Measurements from ENCODE around the gene FOXRED1. TPM values are rescaled to one million over a fixed set of nuclear protein-coding genes. Genes with fewer than 3 reads are reported as not detected.

The FOXRED1 gene
- total RNA-seq, 1 experiment from 2014 or later, result 67.5 TPM

- H2BK20ac ChIP-seq (ENCODE audit: low read depth, low read length, poor library complexity, severe bottlenecking), result no peak overlapping the region
- no peak overlapping the region for H4K91ac ChIP-seq (ENCODE audit: insufficient read length, low read depth, low read length)
- no peak overlapping the region for H2AFZ ChIP-seq (ENCODE audit: low read length)
- H3K23me2 ChIP-seq (ENCODE audit: insufficient read length, low read depth, low read length, poor library complexity, severe bottlenecking), result no peaks in the 10 kb centered on the region
- H2BK5ac ChIP-seq (ENCODE audit: insufficient read length, low read length), result no peak overlapping the region
- H3K4me2 ChIP-seq (ENCODE audit: insufficient read depth, insufficient read length, low read length), result no peak overlapping the region
- H3K18ac ChIP-seq (ENCODE audit: insufficient read length, low read depth, low read length), result no peak overlapping the region
- H3K9ac ChIP-seq (ENCODE audit: extremely low read depth, insufficient read length, low read length), result no peak overlapping the region
- H3K79me1 ChIP-seq (ENCODE audit: insufficient read depth, low read depth, low read length, poor library complexity, severe bottlenecking), result peaks cover 6% of the 10 kb centered on the region
- H3K27ac Mint-ChIP-seq, result no peak overlapping the region
- H3K9me3 ChIP-seq (ENCODE audit: control insufficient read depth, low read depth, low read length), result no peaks in the 10 kb centered on the region
- no peak overlapping the region for H3K27ac ChIP-seq (ENCODE audit: insufficient read length, low read depth, low read length)
- H4K5ac ChIP-seq (ENCODE audit: insufficient read length, low read depth, low read length), result no peak overlapping the region
- H3K56ac ChIP-seq (ENCODE audit: insufficient read length, low read depth, low read length), result no peak overlapping the region
- TF ChIP-seq CTCF (conservative IDR thresholded peaks at IDR 0.05), result no peak
- no peaks in the 10 kb centered on the region for H3K4me1 ChIP-seq (ENCODE audit: insufficient read depth, low read length)
- no peak overlapping the region for H4K8ac ChIP-seq (replicated peaks; ENCODE audit: insufficient read length, low read depth, low read length)
- H3K27me3 Mint-ChIP-seq (ENCODE audit: low read depth), result no peaks in the 10 kb centered on the region
- no peak overlapping the region for H3K4ac ChIP-seq (ENCODE audit: low read depth, low read length)
- no peak overlapping the region for H3T11ph ChIP-seq (ENCODE audit: low read length)
- no peaks in the 10 kb centered on the region for H3K4me1 Mint-ChIP-seq
- no peak overlapping the region for H3K14ac ChIP-seq (ENCODE audit: insufficient read depth, low read length)
- no peak overlapping the region for H3K4me3 Mint-ChIP-seq
- H2BK15ac ChIP-seq (ENCODE audit: low read depth, low read length), result no peak overlapping the region
- H2BK12ac ChIP-seq (ENCODE audit: insufficient read length, low read depth, low read length), result no peak overlapping the region
- H3K9me3 Mint-ChIP-seq, result peaks cover 18 to 21% of the 10 kb centered on the region in 2 experiments
- H2BK120ac ChIP-seq (ENCODE audit: low read depth, low read length, poor library complexity, severe bottlenecking), result no peak overlapping the region
- H3K36me3 Mint-ChIP-seq (ENCODE audit: insufficient read depth in 1 of 3, low read depth in 3 of 3), result peaks cover 19 to 32% (median 23%) of the 10 kb centered on the region in 3 experiments
- H4K20me1 ChIP-seq (ENCODE audit: control insufficient read depth, insufficient read depth, insufficient read length), result no peaks in the 10 kb centered on the region
- no peak for DNase-seq
- WGBS (ENCODE audit: extremely low coverage, insufficient read length, low lambda C conversion rate), result no CpG with 5 or more reads among the region's 6 CpGs
- H3K23ac ChIP-seq (ENCODE audit: insufficient read length, low read depth, low read length), result no peak overlapping the region
- H3K27me3 ChIP-seq (ENCODE audit: insufficient read depth, low read length), result no peaks in the 10 kb centered on the region
- peaks cover 12% of the 10 kb centered on the region; the same call in 1 of the 2 replicates for H3K79me2 ChIP-seq (ENCODE audit: insufficient read depth, low read length)
- H2AK5ac ChIP-seq (ENCODE audit: insufficient read length, low read length), result no peak overlapping the region
These were observed 44.2 kb upstream of the FOXRED1 start for GRCh38 chr11:126224647-126225294.
